Measurements from ENCODE around the gene RXRA.

- no peak for TF ChIP-seq CTCF (IDR thresholded peaks at IDR 0.05 in 8 of 11, conservative IDR thresholded peaks at IDR 0.05 in 3 of 11)
- TF ChIP-seq POLR2A (IDR thresholded peaks at IDR 0.05): no peak
Measured at GRCh38 chr9:134323741-134324358, 2.4 kb upstream of the RXRA start.

Data from spleen (tissue), 7 donors.